Fibroblast of upper back skin (primary cell): ENCODE results near the gene GFM1.

Source experiments
- DNase-seq: peaks from one replicate; pipeline ENCODE4 v3.0.0-alpha.2; 2013

Gene GFM1

GRCh38 chr3:158728851-158729250, 84.5 kb downstream of the GFM1 start:
- no peak for DNase-seq

- no peak for DNase-seq
Measured at GRCh38 chr3:158731486-158731885, 87.2 kb downstream of the GFM1 start.

- peak; percentile 42 for DNase-seq
Measured at GRCh38 chr3:158731938-158732855, 87.9 kb downstream of the GFM1 start, which contains the start of gene RARRES1. RARRES1 (minus strand) TSS chr3:158732457; CDS start chr3:158732415, 42 bp downstream.

GRCh38 chr3:158732856-158733200, 88.5 kb downstream of the GFM1 start:
- no peak for DNase-seq

GRCh38 chr3:158733656-158734055, 89.3 kb downstream of the GFM1 start:
- DNase-seq, result no peak

GRCh38 chr3:158735296-158736033, 91.1 kb downstream of the GFM1 start:
- DNase-seq, result no peak

GRCh38 chr3:158737410-158737809, 93.1 kb downstream of the GFM1 start:
- no peak for DNase-seq

GRCh38 chr3:158737976-158738615, 93.8 kb downstream of the GFM1 start:
- no peak for DNase-seq

- DNase-seq, result no peak
Measured at GRCh38 chr3:158738653-158739052, 94.3 kb downstream of the GFM1 start.

- no peak for DNase-seq
Measured at GRCh38 chr3:158739078-158739477, 94.8 kb downstream of the GFM1 start.

- DNase-seq, result no peak
Measured at GRCh38 chr3:158739661-158740060, 95.3 kb downstream of the GFM1 start.
